Stomach smooth muscle (tissue), 2 donors: ENCODE results near the gene MPPED2.

ENCODE experiments used
- H3K27ac ChIP-seq: one replicate; pipeline ENCODE4 v1.7.0; 2013; ENCODE audit warnings: mild to moderate bottlenecking, low read length, inconsistent platforms
- H3K27me3 ChIP-seq, 2 donors: one replicate each; pipeline ENCODE4 v1.7.0; 2013; ENCODE audit warnings: low read length in 2 of 2; ENCODE audit not compliant: insufficient read depth in 2 of 2, control insufficient read depth in 1 of 2
- H3K36me3 ChIP-seq, 2 donors: one replicate each; pipeline ENCODE4 v1.7.0; 2013; ENCODE audit warnings: low read length in 2 of 2; ENCODE audit not compliant: control insufficient read depth in 2 of 2, insufficient read depth in 2 of 2
- H3K4me1 ChIP-seq: one replicate; pipeline ENCODE4 v1.7.0; 2013; ENCODE audit warnings: low read length; ENCODE audit not compliant: control insufficient read depth, insufficient read depth
- H3K4me3 ChIP-seq, 2 donors: one replicate each; pipeline ENCODE4 v1.7.0; 2013; ENCODE audit warnings: low read length in 2 of 2
- H3K9ac ChIP-seq, 2 donors: one replicate each; pipeline ENCODE4 v1.7.0; 2013; ENCODE audit warnings: low read length in 2 of 2, mild to moderate bottlenecking in 1 of 2
- H3K9me3 ChIP-seq, 2 donors: one replicate each; pipeline ENCODE4 v1.7.0; 2013; ENCODE audit warnings: low read length in 2 of 2; ENCODE audit not compliant: control insufficient read depth in 2 of 2
- donor health status: healthy.
- donor health status: Pancreatic carcinoma.

Gene MPPED2

GRCh38 chr11:30503156-30503555 is 83.0 kb downstream of the MPPED2 start:
- no peaks in the 10 kb centered on the region for H3K36me3 ChIP-seq
- no peak overlapping the region for H3K27ac ChIP-seq
- no peak overlapping the region for H3K4me3 ChIP-seq
- no peak overlapping the region for H3K9ac ChIP-seq
- H3K9me3 ChIP-seq: no peaks in the 10 kb centered on the region
- H3K4me1 ChIP-seq: no peaks in the 10 kb centered on the region
- H3K27me3 ChIP-seq: no peaks in the 10 kb centered on the region

- Histone ChIP-seq H3K4me1 (no peaks in the 10 kb centered on the region), H3K27ac (no peak overlapping the region), H3K9me3 (no peaks in the 10 kb centered on the region), H3K27me3 (no peaks in the 10 kb centered on the region), H3K36me3 (no peaks in the 10 kb centered on the region), H3K9ac (no peak overlapping the region), H3K4me3 (no peak overlapping the region)
These were observed 83.8 kb downstream of the MPPED2 start for GRCh38 chr11:30502305-30502704.

DNA sequence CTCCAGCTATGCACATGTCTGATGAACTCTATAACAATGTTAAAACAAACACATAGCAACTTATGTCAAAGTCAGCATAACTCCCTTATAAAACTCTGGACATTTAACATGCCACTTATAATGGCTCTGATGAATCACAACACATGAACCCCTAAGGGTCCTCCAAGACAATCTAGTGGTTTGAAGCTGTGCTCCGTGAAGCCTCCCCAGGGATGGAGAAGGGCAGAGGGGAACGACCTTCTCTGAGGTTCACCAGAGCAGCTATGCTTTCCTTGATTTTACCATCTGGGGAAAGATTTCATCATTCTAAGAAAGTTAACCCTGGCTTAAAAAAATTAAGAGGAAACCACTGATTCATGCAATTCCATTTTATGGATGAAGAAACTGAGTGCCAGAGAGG is 84.4 kb downstream of the MPPED2 start:
- Histone ChIP-seq H3K27me3 (no peaks in the 10 kb centered on the region), H3K27ac (no peak overlapping the region), H3K9ac (no peak overlapping the region), H3K4me3 (no peak overlapping the region), H3K4me1 (no peaks in the 10 kb centered on the region), H3K36me3 (no peaks in the 10 kb centered on the region), H3K9me3 (no peaks in the 10 kb centered on the region)

GRCh38 chr11:30499940-30500339 is 86.2 kb downstream of the MPPED2 start:
- Histone ChIP-seq H3K27me3 (no peaks in the 10 kb centered on the region), H3K4me3 (no peak overlapping the region), H3K27ac (no peak overlapping the region), H3K9me3 (no peaks in the 10 kb centered on the region), H3K36me3 (no peaks in the 10 kb centered on the region), H3K9ac (no peak overlapping the region), H3K4me1 (no peaks in the 10 kb centered on the region)

- Histone ChIP-seq H3K9me3 (no peaks in the 10 kb centered on the region), H3K9ac (no peak overlapping the region), H3K4me3 (no peak overlapping the region), H3K36me3 (no peaks in the 10 kb centered on the region), H3K4me1 (no peaks in the 10 kb centered on the region), H3K27ac (no peak overlapping the region), H3K27me3 (no peaks in the 10 kb centered on the region)
These were observed 88.6 kb downstream of the MPPED2 start for GRCh38 chr11:30497600-30497999.

DNA sequence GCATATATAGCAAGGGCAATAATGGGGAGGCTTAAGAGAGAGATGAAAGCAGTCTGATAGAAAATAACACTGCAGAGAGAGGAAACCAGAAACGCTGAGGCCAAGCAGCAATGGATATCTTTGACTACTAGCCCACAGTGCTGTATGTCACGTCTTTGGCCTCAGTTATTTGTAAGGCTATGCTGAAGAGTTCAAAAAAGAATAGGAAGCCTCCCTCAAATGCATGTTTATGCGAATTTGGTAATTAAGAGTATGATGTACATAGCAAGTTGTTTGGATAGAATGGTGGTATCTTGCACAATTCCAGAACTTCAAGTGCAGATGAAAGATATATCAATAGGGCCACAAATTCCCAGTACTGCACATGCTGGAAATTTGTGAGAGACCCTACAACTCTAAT is 89.2 kb downstream of the MPPED2 start:
- Histone ChIP-seq H3K9ac (no peak overlapping the region), H3K9me3 (no peaks in the 10 kb centered on the region), H3K4me3 (no peak overlapping the region), H3K36me3 (no peaks in the 10 kb centered on the region), H3K4me1 (no peaks in the 10 kb centered on the region), H3K27ac (no peak overlapping the region), H3K27me3 (no peaks in the 10 kb centered on the region)

DNA sequence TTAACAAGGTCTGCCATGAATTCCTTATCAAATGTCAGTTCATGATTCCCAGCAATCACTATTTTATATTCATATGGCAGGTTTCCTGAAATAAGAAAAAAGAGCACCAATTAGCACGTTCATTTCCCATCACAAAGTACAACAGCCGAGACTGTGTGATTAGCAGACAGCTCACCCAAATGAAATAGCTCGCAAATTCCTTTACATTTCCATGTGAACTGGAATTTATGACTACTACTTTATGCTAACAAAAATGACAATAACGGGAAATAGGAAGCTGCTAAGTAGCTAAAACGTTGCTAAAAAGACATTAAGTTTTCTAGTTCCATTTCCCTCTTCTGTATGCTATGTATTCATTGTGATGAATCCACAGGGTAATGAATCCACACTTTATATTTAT is 90.7 kb downstream of the MPPED2 start:
- Histone ChIP-seq H3K4me3 (no peak overlapping the region), H3K36me3 (no peaks in the 10 kb centered on the region), H3K4me1 (no peaks in the 10 kb centered on the region), H3K27me3 (no peaks in the 10 kb centered on the region), H3K27ac (no peak overlapping the region), H3K9ac (no peak overlapping the region), H3K9me3 (no peaks in the 10 kb centered on the region)

DNA sequence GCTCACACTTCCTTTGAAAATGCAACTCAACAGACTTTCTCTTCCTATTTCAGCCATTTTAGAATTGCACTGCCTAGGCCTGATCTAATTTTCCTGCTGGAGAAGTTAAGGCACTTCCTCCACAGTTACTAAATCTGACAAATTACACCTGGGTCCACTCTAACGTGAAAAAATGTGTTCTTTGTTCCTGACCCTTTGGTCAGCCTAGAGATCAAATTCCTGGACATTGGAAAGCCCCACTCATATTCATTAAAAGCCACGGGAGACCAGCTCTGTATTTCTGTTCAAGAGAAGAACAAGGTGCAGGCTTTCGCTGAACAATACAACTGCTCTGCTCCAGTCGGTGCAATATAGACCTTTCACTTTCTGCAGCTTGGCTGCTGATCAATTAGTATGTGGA is 96.6 kb downstream of the MPPED2 start:
- no peak overlapping the region for H3K4me3 ChIP-seq
- H3K9ac ChIP-seq: no peak overlapping the region
- no peaks in the 10 kb centered on the region for H3K27me3 ChIP-seq
- no peak overlapping the region for H3K27ac ChIP-seq
- H3K4me1 ChIP-seq: peaks cover 18% of the 10 kb centered on the region
- no peaks in the 10 kb centered on the region for H3K36me3 ChIP-seq
- H3K9me3 ChIP-seq: no peaks in the 10 kb centered on the region

- Histone ChIP-seq H3K27me3 (no peaks in the 10 kb centered on the region), H3K9me3 (no peaks in the 10 kb centered on the region), H3K4me3 (no peak overlapping the region), H3K4me1 (peaks cover 18% of the 10 kb centered on the region), H3K27ac (no peak overlapping the region), H3K9ac (no peak overlapping the region), H3K36me3 (no peaks in the 10 kb centered on the region)
These were observed 97.1 kb downstream of the MPPED2 start for GRCh38 chr11:30489076-30489475.

GRCh38 chr11:30488304-30488998 is 97.7 kb downstream of the MPPED2 start:
- Histone ChIP-seq H3K4me3 (peak overlapping the region; percentile 3 to 54), H3K9ac (peak overlapping the region in 1 of 2 donors; percentile 44), H3K9me3 (no peaks in the 10 kb centered on the region)

GRCh38 chr11:30487200-30487898 is 98.8 kb downstream of the MPPED2 start:
- Histone ChIP-seq H3K36me3 (no peaks in the 10 kb centered on the region), H3K27ac (no peak overlapping the region), H3K4me3 (no peak overlapping the region), H3K4me1 (peaks cover 18% of the 10 kb centered on the region), H3K9ac (no peak overlapping the region), H3K9me3 (no peaks in the 10 kb centered on the region), H3K27me3 (no peaks in the 10 kb centered on the region)

More at GRCh38 chr11:30488304-30488998, 97.7 kb downstream of the MPPED2 start:
- no peaks in the 10 kb centered on the region for H3K36me3 ChIP-seq
- H3K27me3 ChIP-seq: no peaks in the 10 kb centered on the region
- peaks cover 18% of the 10 kb centered on the region for H3K4me1 ChIP-seq
- H3K27ac ChIP-seq: peak overlapping the region; percentile 20
